Measurements from ENCODE around the gene THOP1. TPM values are rescaled to one million over a fixed set of nuclear protein-coding genes. Genes with fewer than 3 reads are reported as not detected.

Gene THOP1
- total RNA-seq, 4 donors from 2014 or later, result 31.6 to 55.0 (median 41.4) TPM

DNA sequence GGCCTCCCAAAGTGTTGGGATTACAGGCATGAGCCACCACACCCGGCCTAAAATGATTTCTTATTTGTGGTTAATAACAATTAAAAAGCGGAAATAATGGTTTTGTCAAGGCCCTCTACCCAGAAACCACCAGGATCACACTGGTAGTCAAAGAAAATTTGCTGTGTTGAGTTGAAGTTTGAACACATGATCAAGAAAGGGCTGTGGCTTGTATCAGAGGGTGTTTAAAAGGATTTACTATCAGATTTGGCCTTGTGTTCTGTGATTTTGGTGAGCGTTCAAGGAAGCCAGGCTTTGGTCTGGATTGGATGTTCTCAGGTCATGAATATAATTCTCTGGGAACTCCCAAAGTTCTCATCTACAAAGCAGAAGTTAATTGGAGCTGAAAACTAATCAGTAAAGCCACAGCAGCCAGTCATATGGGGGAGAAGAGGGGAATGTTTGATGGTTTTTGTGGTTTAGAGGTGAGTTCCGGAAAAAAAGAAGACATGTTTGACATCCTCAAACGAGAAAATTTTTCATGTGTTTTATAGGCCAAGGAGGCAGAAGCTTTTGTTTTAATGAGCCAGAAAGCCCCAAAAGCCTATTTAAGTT is 71.3 kb downstream of the THOP1 start:
- Histone ChIP-seq H3K4me1 (no peaks in the 10 kb centered on the region), H3K4me3 (no peak overlapping the region), H3K36me3 (peaks cover 36% of the 10 kb centered on the region), H3K27me3 (no peaks in the 10 kb centered on the region), H3K27ac (no peak overlapping the region), H3K9me3 (peaks cover 52% of the 10 kb centered on the region)
- DNase-seq (ENCODE audit: low spot score in 2 of 2), result no peak
- 84% methylated on average over 5 of the region's 5 CpGs for WGBS
- no peak for TF ChIP-seq POLR2A (IDR thresholded peaks at IDR 0.05)
- TF ChIP-seq, protein P1, sequence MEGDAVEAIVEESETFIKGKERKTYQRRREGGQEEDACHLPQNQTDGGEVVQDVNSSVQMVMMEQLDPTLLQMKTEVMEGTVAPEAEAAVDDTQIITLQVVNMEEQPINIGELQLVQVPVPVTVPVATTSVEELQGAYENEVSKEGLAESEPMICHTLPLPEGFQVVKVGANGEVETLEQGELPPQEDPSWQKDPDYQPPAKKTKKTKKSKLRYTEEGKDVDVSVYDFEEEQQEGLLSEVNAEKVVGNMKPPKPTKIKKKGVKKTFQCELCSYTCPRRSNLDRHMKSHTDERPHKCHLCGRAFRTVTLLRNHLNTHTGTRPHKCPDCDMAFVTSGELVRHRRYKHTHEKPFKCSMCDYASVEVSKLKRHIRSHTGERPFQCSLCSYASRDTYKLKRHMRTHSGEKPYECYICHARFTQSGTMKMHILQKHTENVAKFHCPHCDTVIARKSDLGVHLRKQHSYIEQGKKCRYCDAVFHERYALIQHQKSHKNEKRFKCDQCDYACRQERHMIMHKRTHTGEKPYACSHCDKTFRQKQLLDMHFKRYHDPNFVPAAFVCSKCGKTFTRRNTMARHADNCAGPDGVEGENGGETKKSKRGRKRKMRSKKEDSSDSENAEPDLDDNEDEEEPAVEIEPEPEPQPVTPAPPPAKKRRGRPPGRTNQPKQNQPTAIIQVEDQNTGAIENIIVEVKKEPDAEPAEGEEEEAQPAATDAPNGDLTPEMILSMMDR (IDR thresholded peaks at IDR 0.05), result no peak
- TF ChIP-seq EP300 (IDR thresholded peaks at IDR 0.05), result no peak
- no peak for TF ChIP-seq POLR2AphosphoS5 (IDR thresholded peaks at IDR 0.05)

DNA sequence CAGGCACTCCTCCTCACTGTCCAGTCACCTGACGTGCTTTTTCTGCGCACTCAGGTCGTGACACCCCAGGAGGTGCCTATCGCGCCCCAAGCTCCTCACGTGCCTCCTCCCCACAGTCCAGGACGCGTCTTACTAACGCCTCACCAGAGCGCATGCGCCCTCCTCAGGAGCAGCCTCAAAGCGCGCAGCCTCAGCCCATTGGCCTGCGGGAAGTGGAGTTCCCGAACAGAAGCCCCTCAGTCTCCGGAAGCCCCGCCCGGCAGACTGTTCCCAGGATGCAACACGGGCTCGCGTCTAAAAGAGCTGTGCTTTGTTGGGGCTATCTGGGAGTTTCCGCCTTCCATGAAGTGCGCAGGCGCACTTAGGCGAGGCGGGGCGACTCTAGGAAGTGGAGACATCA is 73.6 kb downstream of the THOP1 start:
- no peak for DNase-seq (ENCODE audit: low spot score in 2 of 2)
- peaks cover 34% of the 10 kb centered on the region for H3K9me3 ChIP-seq
- no peak overlapping the region for H3K4me3 ChIP-seq
- WGBS, result 76% methylated on average over 27 of the region's 27 CpGs
- H3K36me3 ChIP-seq, result peaks cover 13% of the 10 kb centered on the region
- H3K4me1 ChIP-seq, result no peaks in the 10 kb centered on the region
- TF ChIP-seq EP300 (IDR thresholded peaks at IDR 0.05) (no peak), POLR2A (IDR thresholded peaks at IDR 0.05) (no peak), POLR2AphosphoS5 (IDR thresholded peaks at IDR 0.05) (no peak)
- TF ChIP-seq, protein P1 (IDR thresholded peaks at IDR 0.05), result no peak
- no peaks in the 10 kb centered on the region for H3K27me3 ChIP-seq
- H3K27ac ChIP-seq, result no peak overlapping the region

DNA sequence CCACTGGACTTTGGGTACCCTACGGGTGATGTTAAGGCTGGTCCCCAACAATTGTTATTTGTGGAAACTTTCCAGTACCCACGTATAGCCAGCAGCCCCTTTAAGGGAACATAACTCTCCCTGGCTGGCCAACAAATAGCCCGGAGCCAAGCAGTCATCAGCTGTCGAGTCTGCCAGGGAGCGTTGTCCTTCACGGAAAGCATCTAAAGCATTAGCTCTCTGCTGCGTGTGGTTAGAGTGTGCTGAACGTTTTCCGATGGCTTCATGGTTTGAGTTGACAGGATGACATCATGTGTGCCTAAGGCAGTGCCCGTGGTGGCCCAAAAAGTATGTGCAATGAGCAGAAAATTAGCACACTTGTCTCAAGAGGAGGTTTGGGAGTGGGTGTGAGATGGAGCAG is 78.5 kb downstream of the THOP1 start:
- TF ChIP-seq, protein P1 (IDR thresholded peaks at IDR 0.05), result no peak
- TF ChIP-seq POLR2AphosphoS5 (IDR thresholded peaks at IDR 0.05) (no peak), POLR2A (IDR thresholded peaks at IDR 0.05) (no peak), EP300 (IDR thresholded peaks at IDR 0.05) (no peak)
- WGBS, result 58% methylated on average over 10 of the region's 10 CpGs
- H3K36me3 ChIP-seq, result no peaks in the 10 kb centered on the region
- DNase-seq (ENCODE audit: low spot score in 2 of 2), result no peak
- H3K4me3 ChIP-seq, result no peak overlapping the region
- H3K27me3 ChIP-seq, result no peaks in the 10 kb centered on the region
- H3K9me3 ChIP-seq, result peaks cover 4% of the 10 kb centered on the region
- no peak overlapping the region for H3K27ac ChIP-seq
- H3K4me1 ChIP-seq, result no peaks in the 10 kb centered on the region

Other genes starting within 250 kb of the THOP1 start
- 1 to 10 TPM; 2.1 to 4.3 (median 3.0) TPM for gene GNG7, start 82.8 kb upstream of the THOP1 start, total RNA-seq
- gene DIRAS1, start 64.1 kb upstream of the THOP1 start, total RNA-seq, result 1 to 10 TPM in 3 of 4 donors, under 1 TPM in 1; 0.68 to 4.5 (median 2.1) TPM
- 10 to 100 TPM in 3 of 4 donors, 1 to 10 TPM in 1; 8.0 to 31.1 (median 23.0) TPM for gene SLC39A3, start 45.5 kb upstream of the THOP1 start, total RNA-seq
- gene SGTA, start 2.2 kb upstream of the THOP1 start, total RNA-seq, result 10 to 100 TPM; 29.1 to 48.9 (median 40.6) TPM
- gene ZNF554, start 34.4 kb downstream of the THOP1 start, total RNA-seq, result 1 to 10 TPM; 2.3 to 9.8 (median 5.6) TPM
- gene ZNF555, start 56.0 kb downstream of the THOP1 start, total RNA-seq, result 1 to 10 TPM; 2.5 to 7.6 (median 4.5) TPM
- gene ZNF556, start 81.8 kb downstream of the THOP1 start, total RNA-seq, result not detected
- 10 to 100 TPM; 16.2 to 46.2 (median 23.4) TPM for gene ZNF57, start 115.4 kb downstream of the THOP1 start, total RNA-seq
- 1 to 10 TPM; 2.8 to 5.6 (median 3.9) TPM for gene ZNF77, start 159.5 kb downstream of the THOP1 start, total RNA-seq
- gene TLE6, start 192.1 kb downstream of the THOP1 start, total RNA-seq, result 1 to 10 TPM in 2 of 4 donors, under 1 TPM in 1, not detected in 1; 0.23 to 1.4 (median 1.3) TPM
- 10 to 100 TPM; 18.2 to 35.6 (median 27.3) TPM for gene TLE2, start 243.8 kb downstream of the THOP1 start, total RNA-seq